ENCODE results near the gene HTR6.

HTR6 gene

DNA sequence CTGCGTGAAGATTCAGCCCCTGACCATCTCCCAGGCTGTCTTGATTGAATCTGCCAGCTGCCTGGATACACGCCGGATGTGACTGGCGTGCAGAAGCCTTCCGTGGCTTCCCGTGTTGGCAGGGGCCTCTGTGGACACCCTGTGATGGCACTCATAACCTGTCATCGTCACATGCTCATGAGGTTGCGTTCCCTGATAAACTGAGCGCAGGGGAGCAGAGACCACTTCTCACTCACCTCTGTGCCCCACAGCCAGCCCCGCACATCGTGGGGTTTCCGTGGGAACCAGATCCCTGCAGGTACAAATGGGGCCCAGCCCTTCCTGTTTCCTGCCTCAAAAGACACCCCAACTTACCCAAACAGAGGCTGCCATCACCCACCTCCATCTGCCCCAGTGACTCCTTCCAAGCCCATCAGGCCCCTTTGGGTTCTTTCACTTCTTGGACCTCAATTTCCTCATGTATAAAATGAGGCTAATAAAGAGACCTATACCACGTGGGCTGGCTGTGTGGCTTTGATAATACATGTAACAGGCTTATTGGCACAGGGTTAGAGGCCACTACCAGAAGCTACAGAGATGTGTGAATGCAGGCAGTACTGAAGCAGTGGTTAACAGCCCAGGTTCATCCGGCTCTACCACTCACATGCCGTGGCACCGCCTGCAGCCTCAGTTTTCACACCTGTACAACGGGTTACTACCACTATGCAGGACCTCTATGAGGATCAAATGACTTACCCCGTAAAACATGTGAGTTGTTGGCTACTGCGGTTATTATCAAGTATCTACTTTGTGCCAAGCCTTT is 23.6 kb downstream of the HTR6 start:
- no peak for DNase-seq (ENCODE audit: low spot score)

GRCh38 chr1:19689085-19689757 is 24.5 kb downstream of the HTR6 start:
- DNase-seq (ENCODE audit: low spot score), result no peak

GRCh38 chr1:19689856-19690255 is 25.2 kb downstream of the HTR6 start:
- no peak for DNase-seq (ENCODE audit: low spot score)

DNA sequence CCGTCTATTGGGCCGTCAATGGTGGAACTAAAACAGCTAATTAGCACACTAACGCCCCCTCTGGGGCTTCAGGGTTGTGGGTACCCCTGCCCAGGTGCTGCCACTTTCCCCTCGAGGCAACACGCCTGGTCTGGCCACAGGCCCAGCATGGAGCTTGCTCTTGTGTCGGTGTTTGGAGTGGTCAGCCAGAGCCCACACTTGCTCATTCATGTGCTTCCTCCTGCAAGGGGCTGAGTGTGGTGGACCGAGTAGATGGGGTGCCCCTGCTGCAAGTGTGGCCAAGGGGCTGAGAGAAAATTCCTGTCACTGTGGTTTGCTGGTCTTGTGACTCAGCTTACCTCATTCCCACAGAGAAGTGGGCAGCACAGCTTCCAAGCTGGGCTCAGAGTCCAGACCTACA is 25.7 kb downstream of the HTR6 start:
- no peak for DNase-seq (ENCODE audit: low spot score)

GRCh38 chr1:19694298-19694697 is 29.6 kb downstream of the HTR6 start:
- DNase-seq (ENCODE audit: low spot score), result no peak

DNA sequence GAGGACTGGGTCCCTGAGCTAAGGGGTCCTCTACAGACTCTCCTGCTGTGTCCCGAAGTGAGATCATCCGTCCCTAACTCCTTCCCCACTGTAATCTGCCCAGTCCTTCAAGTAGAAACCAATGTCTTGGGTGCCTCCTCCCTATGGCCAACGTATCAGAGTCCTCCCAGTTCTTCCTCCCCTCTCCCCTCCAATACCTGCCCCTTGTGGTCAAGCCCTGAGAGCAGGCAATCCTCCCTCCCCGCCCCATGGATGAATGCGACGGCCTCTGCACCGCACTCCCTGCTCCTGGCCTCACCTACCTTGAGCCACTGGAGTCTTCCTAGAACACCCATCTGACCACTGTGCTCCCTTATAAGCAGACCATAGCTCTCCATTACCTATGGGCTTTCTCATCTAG is 31.1 kb downstream of the HTR6 start:
- DNase-seq (ENCODE audit: low spot score), result no peak

GRCh38 chr1:19696820-19697219 is 32.1 kb downstream of the HTR6 start:
- DNase-seq (ENCODE audit: low spot score), result no peak

DNA sequence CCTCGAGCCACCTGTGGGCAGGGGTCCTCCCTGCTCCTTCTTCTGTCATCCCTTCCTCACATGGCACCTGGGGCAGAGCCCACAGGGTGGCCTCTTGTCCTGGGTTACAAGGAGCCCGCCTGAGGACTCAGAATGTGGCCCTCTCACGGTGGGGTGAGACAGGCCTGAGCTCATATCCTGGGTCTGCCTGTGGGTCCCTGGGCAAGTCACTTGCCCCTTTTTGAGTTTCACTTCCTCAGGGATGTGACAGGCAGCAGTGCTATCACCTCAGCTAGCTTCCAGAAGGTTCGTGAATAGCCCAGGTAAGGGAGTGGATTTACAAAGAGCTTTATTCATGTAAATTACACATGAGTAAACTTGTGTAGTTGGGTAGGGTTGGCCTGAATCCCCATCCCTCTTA is 33.5 kb downstream of the HTR6 start:
- DNase-seq (ENCODE audit: low spot score), result no peak

GRCh38 chr1:19700079-19700777 is 35.6 kb downstream of the HTR6 start:
- peak; percentile 10 for DNase-seq (ENCODE audit: low spot score)

DNA sequence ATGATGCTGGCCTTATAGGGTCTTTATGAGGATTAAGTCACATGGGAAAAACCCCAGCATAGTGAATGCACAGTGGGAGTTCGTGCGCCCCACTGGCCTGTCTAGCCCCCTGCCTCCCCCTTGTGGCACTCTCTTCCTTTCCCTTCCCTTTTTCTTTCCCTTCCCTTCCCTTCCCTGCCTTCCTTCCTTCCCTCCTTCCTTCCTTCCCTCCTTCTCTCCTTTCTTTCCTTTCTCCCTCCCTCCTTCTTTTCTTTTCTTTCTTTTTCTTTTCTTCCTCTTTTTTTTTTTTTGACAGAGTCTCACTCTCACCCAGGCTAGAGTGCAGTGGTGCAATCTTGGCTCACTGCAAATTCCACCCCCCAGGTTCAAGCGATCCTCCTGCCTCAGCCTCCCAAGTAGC is 38.6 kb downstream of the HTR6 start:
- DNase-seq (ENCODE audit: low spot score), result no peak

DNA sequence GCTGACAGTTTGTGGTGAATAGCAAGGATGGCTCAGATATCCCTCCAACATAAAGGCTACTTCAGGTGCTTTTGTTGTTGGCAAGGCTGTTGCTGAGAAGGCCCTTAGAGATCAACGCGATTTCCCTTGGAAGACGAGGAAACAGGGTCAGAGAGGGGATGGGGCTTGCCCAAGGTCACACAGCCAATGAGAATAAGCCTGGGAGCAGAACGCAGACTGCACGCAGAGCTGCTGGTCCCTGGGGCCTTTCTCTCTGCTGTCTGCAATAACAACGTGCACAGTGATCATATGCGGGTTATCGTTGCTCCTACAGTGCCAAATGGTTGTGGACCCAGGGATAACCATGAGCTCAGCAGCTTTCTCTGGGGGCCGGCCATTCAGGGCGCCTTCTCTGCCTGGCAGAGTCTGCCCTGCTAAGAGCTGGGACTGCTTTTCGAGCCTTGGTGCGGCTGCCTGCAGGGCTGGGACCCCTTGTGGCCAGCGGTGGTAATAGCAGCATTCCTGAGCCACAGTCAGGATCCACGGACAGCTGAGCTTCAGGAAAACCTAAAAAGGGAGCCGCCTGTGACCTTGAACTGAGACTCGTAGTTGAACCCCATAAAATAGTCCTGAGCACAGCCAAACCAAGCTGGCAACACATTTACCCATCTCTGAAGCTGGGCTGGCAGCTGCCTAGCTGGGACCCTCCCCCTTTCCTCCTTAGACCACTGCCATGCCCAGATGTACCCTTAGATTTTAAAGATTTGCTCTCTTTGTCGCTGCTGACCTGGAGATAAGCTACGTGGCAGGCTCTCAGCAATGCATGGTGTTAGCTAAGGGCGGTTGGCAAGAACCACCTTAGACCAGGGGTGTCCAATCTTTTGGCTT is 39.8 kb downstream of the HTR6 start:
- DNase-seq (ENCODE audit: low spot score), result peak; percentile 87

DNA sequence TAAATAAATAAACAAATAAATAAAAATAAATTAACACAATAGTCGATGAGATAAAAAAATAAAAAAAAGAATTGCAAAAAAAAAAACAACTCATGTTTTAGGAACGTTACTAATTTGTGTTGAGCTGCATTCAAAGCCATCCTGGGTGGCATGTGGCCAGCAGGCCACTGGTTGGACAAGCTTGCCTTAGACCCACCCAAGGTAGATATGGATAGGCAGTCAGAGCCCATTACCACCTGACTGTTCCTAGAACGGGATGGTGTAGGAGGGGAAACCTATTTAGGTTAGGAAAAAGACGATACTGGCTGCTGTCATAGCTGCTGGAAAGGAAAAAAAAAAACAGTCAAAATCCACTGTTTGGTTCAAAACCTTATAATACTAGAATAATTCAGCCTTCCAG is 40.8 kb downstream of the HTR6 start:
- no peak for DNase-seq (ENCODE audit: low spot score)

GRCh38 chr1:19706136-19706535 is 41.5 kb downstream of the HTR6 start:
- no peak for DNase-seq (ENCODE audit: low spot score)

- no peak for DNase-seq (ENCODE audit: low spot score)
Measured at GRCh38 chr1:19708567-19709110, 44.0 kb downstream of the HTR6 start.

GRCh38 chr1:19709260-19709793 is 44.7 kb downstream of the HTR6 start:
- no peak for DNase-seq (ENCODE audit: low spot score)

- no peak for DNase-seq (ENCODE audit: low spot score)
Measured at GRCh38 chr1:19710825-19711611, 46.3 kb downstream of the HTR6 start.

GRCh38 chr1:19712928-19713327 is 48.3 kb downstream of the HTR6 start:
- DNase-seq (ENCODE audit: low spot score), result no peak

GRCh38 chr1:19715334-19716203 is 50.9 kb downstream of the HTR6 start:
- peak; percentile 90 for DNase-seq (ENCODE audit: low spot score)

GRCh38 chr1:19717467-19717866 is 52.8 kb downstream of the HTR6 start:
- no peak for DNase-seq (ENCODE audit: low spot score)

DNA sequence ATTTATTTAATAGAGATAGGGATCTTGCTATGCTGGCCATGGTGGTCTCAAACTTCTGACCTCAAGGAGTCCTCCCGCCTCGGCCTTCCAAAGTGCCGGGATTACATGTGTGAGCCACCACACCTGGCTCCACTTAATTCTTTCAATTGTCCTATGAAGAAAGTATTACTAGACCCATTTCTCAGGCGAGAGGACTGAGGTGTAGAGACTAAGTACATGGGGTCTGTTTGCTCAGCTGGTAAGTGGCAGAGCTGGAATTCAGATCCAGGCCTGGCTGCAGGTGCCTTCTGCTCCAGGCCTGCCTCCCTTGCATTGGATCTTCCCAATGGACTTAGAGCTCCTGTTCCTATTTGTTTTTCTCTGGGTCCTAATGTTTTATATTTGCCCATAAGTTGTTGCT is 55.5 kb downstream of the HTR6 start:
- DNase-seq (ENCODE audit: low spot score), result no peak

All from Ammon's horn (tissue), 1 donor.